Prostate gland (tissue), 2 donors: ENCODE results near the gene AGK.

Experiments
- POLR2A ChIP-seq: fragments of 450-650 bp; IDR thresholded peaks from one replicate; pipeline ENCODE4 v1.6.1; 2016; ENCODE audit warnings: antibody characterized with exemption, mild to moderate bottlenecking
- TF ChIP-seq, protein P1 (sequence below), 4 experiments: fragments of 200-600 bp in 2 of 4; fragments of 450-650 bp in 2 of 4; sonication (generic) in 2 of 4; IDR thresholded peaks; 1 replicate in 3 of 4; 2 replicates in 1 of 4; pipeline ENCODE4 v1.5.1; 2016 to 2019; ENCODE audit warnings: antibody characterized with exemption in 4 of 4, mild to moderate bottlenecking in 2 of 4, moderate library complexity in 2 of 4

- TF ChIP-seq POLR2A, result no peak
- TF ChIP-seq, protein P1, sequence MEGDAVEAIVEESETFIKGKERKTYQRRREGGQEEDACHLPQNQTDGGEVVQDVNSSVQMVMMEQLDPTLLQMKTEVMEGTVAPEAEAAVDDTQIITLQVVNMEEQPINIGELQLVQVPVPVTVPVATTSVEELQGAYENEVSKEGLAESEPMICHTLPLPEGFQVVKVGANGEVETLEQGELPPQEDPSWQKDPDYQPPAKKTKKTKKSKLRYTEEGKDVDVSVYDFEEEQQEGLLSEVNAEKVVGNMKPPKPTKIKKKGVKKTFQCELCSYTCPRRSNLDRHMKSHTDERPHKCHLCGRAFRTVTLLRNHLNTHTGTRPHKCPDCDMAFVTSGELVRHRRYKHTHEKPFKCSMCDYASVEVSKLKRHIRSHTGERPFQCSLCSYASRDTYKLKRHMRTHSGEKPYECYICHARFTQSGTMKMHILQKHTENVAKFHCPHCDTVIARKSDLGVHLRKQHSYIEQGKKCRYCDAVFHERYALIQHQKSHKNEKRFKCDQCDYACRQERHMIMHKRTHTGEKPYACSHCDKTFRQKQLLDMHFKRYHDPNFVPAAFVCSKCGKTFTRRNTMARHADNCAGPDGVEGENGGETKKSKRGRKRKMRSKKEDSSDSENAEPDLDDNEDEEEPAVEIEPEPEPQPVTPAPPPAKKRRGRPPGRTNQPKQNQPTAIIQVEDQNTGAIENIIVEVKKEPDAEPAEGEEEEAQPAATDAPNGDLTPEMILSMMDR (IDR thresholded peaks at IDR 0.05), result no peak
Observed at GRCh38 chr7:141666071-141666470, 114.9 kb downstream of the AGK start.
